Measurements from ENCODE around the gene PDAP1.
"Not testable (repeated sequence)": the region's sequence is repeated elsewhere in the genome, so short reads cannot be mapped to it uniquely, and the experiment has no call there.

PDAP1 gene

GRCh38 chr7:99408379-99409191, at the start of gene PDAP1, which contains the start of gene BUD31:
Gene PDAP1 (minus strand): TSS chr7:99408597. CDS start chr7:99408548, 49 bp downstream.
Gene BUD31 (plus strand): TSS chr7:99408969. CDS start chr7:99411093, 2,124 bp downstream.
- peak; percentile 94 for DNase-seq (ENCODE audit: low spot score)

- DNase-seq (ENCODE audit: low spot score): no peak
These were observed 49.5 kb upstream of the PDAP1 start for GRCh38 chr7:99457650-99458493.

- no peak for DNase-seq (ENCODE audit: low spot score)
These were observed 48.8 kb upstream of the PDAP1 start for GRCh38 chr7:99457050-99457649.

GRCh38 chr7:99456288-99456687, 47.9 kb upstream of the PDAP1 start:
- DNase-seq (ENCODE audit: low spot score): no peak

GRCh38 chr7:99455874-99456273, 47.5 kb upstream of the PDAP1 start:
- no peak for DNase-seq (ENCODE audit: low spot score)

GRCh38 chr7:99453105-99453504, 44.7 kb upstream of the PDAP1 start:
- DNase-seq (ENCODE audit: low spot score): no peak

GRCh38 chr7:99452541-99452940, 44.1 kb upstream of the PDAP1 start:
- DNase-seq (ENCODE audit: low spot score): no peak

GRCh38 chr7:99451936-99452335, 43.5 kb upstream of the PDAP1 start:
- no peak for DNase-seq (ENCODE audit: low spot score)

GRCh38 chr7:99449326-99449725, 40.9 kb upstream of the PDAP1 start:
- DNase-seq (ENCODE audit: low spot score): no peak

GRCh38 chr7:99448855-99449254, 40.5 kb upstream of the PDAP1 start:
- no peak for DNase-seq (ENCODE audit: low spot score)

- DNase-seq (ENCODE audit: low spot score): no peak
These were observed 39.5 kb upstream of the PDAP1 start for GRCh38 chr7:99447943-99448342.

GRCh38 chr7:99446096-99446495, 37.7 kb upstream of the PDAP1 start:
- no peak for DNase-seq (ENCODE audit: low spot score)

GRCh38 chr7:99440195-99440594, 31.8 kb upstream of the PDAP1 start:
- DNase-seq (ENCODE audit: low spot score): no peak

- peak; percentile 90 for DNase-seq (ENCODE audit: low spot score)
These were observed 30.4 kb upstream of the PDAP1 start, which contains the start of the genes CPSF4 and PTCD1 for GRCh38 chr7:99438573-99439480. Gene CPSF4 (plus strand): TSS chr7:99438943. CDS start chr7:99439083, 140 bp downstream. Gene PTCD1 (minus strand): TSS chr7:99438798. CDS start chr7:99435242, 3,556 bp downstream.

GRCh38 chr7:99437946-99438572, 29.7 kb upstream of the PDAP1 start:
- DNase-seq (ENCODE audit: low spot score): no peak

GRCh38 chr7:99433158-99433557, 24.8 kb upstream of the PDAP1 start:
- DNase-seq (ENCODE audit: low spot score): no peak

- not testable (repeated sequence) for DNase-seq (ENCODE audit: low spot score)
These were observed 23.6 kb upstream of the PDAP1 start for GRCh38 chr7:99431756-99432540.

GRCh38 chr7:99429756-99430155, 21.4 kb upstream of the PDAP1 start:
- DNase-seq (ENCODE audit: low spot score): no peak

- DNase-seq (ENCODE audit: low spot score): no peak
These were observed 20.7 kb upstream of the PDAP1 start for GRCh38 chr7:99428972-99429566.

Data from pons (tissue), 1 donor.